ENCODE measurements around the gene SLC19A2.
"Not testable (repeated sequence)": the region's sequence is repeated elsewhere in the genome, so short reads cannot be mapped to it uniquely, and the experiment has no call there.

Gene SLC19A2

GRCh38 chr1:169485431-169486280 lies at the start of gene SLC19A2:
SLC19A2 (minus strand) TSS chr1:169485944; CDS start chr1:169485766, 178 bp downstream.
- peak; percentile 100 for DNase-seq (ENCODE audit: low spot score)

GRCh38 chr1:169534653-169535052 lies 48.9 kb upstream of the SLC19A2 start:
- DNase-seq (ENCODE audit: low spot score), result no peak

DNA sequence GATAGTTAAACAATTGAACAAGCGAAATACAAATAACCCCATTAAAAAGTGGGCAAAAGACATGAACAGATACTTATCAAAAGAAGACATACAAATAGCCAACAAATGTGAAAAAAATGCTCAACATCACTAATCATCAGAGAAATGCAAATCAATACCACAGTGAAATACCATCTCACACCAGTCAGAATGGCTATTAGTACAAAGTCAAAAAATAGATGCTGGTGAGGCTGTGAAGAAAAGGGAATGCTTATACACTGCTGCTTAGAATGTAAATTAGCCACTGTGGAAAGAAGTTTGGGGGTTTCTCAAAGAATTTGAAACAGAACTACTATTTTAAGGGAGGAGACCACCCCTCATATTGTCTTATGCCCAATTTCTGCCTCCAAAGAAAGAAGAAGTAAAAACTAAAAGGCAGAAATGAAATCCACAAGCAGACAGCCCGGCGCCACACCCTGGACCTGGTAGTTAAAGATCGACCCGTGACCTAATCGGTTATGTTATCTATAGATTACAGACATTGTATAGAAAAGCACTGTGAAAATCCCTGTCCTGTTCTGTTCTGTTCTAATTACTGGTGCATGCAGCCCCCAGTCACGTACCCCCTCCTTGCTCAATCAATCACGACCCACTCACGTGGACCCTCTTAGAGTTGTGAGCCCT lies 47.9 kb upstream of the SLC19A2 start:
- DNase-seq (ENCODE audit: low spot score), result not testable (repeated sequence)

DNA sequence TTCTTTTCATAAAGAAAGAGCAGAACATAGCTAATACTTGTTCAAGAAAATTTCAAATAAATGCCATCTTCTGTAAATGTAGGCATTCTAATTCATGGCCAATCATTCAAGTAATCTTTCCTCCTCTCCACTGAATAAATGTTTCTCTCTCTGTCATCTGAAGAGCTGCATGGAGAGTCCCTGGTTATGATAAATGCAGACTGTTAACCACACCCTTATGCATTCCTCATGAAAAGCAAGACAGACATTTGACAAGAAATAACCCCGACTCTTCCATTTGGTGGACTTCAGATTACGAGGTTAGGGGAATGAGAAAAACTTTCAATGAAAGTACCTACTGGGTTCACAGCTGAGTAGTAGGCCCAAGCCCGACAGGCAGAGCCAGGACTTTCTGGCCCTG lies 44.7 kb upstream of the SLC19A2 start:
- DNase-seq (ENCODE audit: low spot score), result no peak

DNA sequence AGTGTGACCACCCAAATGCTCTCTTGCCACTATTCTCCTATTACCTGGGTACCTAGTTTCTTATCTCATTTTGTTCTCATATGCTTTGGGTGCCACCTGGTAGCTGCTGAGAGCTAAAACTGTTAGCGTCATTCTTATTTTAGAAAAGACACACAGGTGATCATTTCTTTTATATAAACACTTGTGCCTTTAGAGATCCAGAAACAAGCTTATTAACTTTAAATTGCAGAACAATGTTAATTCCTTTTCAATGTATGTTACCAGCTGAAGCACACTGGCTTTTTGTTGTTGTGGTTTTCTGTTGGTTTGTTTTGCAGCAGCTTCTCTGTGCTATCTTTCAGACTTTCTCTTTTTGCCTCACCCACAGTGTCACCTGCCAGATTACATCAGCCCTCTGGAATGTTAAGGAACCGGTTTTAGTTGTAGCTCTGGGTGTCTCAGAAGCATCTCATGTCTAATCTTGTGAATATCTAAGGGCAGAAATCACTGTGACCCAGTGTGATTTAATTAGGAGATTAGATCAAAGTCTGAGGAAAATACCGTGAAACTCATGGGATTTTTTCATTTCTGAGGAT lies 43.4 kb upstream of the SLC19A2 start:
- DNase-seq (ENCODE audit: low spot score), result no peak

GRCh38 chr1:169528215-169529067 lies 42.7 kb upstream of the SLC19A2 start:
- DNase-seq (ENCODE audit: low spot score), result no peak

DNA sequence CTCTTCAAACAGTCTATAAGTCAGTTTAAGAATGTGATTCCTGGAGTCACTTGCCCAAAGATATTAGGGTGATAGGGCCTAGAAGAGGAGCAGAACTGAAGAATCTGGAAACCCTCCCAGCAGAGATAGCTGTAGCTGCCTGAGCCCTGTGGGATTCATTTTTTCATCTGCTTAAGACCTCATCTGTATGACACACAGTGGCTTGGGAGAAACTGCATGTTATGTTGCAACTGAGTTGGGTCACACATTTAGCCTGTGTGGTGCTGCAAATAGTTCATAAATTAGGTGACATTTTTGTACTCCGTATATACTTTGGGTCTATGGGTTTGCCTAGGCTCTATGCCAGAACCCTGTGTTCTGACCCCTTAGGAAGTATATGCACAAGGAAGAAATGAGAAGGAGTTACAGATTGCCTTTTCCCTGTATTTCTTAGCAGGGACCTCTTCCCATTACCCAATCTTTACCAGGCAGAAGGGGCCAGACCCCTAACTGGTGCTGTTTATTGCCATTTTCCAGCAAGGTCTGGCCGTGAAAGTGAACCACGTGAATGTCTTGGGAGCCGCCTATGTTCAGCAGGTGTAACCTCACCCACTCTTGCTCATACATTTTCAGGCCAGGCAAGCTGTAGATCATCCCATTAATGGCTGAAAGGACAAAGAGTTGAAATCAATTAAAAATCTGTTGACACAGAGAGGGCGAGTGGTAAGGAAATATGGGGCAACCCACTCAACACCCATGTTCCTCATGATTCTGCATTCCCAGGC lies 41.9 kb upstream of the SLC19A2 start:
- DNase-seq (ENCODE audit: low spot score), result no peak

- DNase-seq (ENCODE audit: low spot score), result no peak
Measured at GRCh38 chr1:169527001-169527400, 41.3 kb upstream of the SLC19A2 start.

GRCh38 chr1:169526120-169526832 lies 40.5 kb upstream of the SLC19A2 start:
- no peak for DNase-seq (ENCODE audit: low spot score)

DNA sequence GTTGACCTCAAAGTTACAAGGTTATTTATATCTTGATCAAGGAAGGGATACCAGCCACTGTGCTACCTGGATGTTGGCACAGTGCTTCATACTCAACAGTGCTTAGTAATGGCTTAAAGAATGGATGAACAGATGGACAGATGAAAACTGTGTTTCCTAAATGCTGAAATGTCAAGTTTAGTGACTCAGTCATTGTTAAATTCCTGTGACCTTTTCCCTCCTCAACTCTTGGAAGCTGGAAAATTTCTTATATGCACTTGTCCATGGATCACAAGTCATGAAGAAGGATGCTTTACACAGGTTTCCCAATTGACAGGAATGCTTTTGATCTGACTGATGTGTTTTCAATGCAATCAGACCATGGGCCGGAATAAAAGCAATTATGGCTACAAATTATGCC lies 39.6 kb upstream of the SLC19A2 start:
- no peak for DNase-seq (ENCODE audit: low spot score)

GRCh38 chr1:169523904-169524303 lies 38.2 kb upstream of the SLC19A2 start:
- DNase-seq (ENCODE audit: low spot score), result no peak

DNA sequence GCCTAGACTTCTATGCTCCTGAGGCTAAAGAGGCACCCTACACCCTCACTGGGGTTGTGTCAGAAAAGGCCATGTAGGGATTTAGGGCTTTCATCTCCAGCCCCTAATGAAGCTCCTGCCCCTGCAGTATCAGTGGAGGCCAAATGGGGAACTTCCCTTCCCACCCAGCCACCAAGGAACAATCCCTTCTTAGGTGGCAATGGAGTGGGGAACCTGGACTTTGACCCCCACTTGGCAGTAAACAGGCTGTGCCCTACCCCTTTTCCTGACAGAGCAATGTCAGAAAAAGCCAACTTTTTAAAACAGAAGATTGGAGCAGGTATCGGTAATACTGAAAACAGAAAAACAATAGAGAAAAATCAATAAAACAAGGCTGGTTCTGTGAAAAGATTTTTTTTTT lies 35.5 kb upstream of the SLC19A2 start:
- DNase-seq (ENCODE audit: low spot score), result no peak

DNA sequence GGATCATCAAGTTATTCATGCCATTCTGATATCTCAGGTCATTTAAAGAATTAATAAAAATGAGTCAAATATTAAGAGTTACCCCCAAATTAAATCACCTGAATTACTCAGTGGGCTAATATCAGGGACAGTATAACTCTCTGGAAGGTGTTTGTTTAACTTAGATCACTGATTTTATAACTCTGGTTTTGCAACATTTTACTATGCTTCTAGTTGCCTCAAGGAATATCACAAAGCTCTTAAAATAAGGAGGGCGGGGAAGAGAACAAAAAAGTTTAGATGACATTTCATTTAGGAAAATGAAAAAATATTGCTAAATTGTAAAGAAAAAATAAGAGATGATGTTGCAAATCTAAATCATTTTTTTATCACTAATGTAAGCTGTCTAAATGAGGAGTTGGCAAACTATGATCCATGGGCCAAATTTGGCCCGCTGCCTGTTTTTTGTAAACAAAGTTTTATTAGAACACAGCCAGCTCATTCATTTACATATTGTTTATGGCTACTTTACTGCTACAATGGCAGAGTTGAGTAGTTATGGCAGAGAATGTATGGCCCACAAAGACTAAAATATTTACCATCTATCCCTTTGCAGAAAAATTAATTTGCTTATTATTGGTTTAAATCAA lies 31.9 kb upstream of the SLC19A2 start:
- DNase-seq (ENCODE audit: low spot score), result no peak

DNA sequence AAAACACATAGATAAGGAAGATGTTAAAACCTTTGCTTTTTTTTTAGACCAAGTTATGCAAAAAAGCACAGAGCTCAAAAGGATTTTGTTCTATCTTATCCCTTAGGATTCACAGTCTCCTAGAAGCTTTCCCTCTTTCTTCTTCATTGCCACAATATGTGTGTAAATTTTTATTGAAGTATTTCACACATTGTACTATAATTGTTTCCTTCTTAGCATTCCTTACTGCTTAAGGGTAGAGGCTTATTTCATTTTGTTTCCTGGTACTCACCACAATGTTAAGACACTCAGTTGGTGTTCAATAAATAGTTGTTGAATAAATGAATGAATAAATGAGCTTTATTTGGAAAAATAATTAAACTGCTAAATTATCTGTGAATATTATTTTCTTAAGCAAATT lies 29.9 kb upstream of the SLC19A2 start:
- DNase-seq (ENCODE audit: low spot score), result no peak

DNA sequence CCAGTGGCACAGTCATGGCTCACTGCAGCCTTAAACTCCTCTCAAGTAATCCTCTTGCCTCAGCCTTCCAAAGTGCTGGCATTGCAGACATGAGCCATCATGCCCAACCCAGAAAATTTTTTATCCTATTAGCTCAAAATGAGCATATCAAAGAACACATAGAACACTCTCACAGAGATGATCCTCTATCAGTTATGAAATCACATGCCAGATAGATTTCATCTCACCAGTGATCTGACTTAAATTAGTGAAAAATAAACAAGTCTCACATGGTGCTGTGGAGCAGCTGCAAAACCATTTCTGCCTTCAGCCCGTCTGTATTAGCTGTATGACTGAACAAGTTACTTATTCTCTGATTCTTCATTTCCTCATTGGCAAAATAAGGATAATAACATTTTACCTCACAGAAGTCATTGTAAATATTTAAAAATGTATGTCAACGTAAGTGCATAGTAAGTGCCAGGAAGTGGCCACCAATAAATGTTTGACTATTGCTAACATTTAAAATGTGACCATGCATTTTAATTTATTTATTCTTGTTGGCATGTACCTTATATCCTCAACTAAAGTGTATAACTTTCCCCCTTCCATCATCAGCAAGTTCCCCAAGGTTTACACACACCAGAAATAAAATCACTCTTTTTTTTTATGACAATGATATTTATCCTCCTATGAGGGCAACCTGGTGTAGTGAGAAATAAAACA lies 29.0 kb upstream of the SLC19A2 start:
- no peak for DNase-seq (ENCODE audit: low spot score)

DNA sequence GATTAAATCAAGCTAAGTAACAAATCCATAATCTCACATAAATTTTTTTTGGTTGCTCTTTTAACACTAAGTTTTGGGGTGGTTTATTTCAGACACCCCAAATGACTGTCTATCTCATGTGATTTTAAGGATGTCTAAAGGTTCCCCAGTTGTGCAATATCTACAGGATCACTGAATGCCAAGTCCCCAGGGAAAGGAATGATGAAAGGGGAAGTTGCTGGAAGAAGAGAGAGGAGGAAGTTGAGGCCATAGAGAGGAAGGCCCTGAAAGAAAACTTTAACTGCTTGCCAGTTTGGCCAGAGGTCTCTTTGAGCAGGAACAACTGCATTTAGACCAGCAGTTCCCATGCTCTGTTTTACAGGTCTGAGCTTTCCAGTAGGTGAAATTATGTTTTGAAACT lies 27.5 kb upstream of the SLC19A2 start:
- DNase-seq (ENCODE audit: low spot score), result peak; percentile 9

GRCh38 chr1:169511316-169512005 lies 25.7 kb upstream of the SLC19A2 start:
- no peak for DNase-seq (ENCODE audit: low spot score)

- DNase-seq (ENCODE audit: low spot score), result no peak
Measured at GRCh38 chr1:169510060-169510459, 24.3 kb upstream of the SLC19A2 start.

DNA sequence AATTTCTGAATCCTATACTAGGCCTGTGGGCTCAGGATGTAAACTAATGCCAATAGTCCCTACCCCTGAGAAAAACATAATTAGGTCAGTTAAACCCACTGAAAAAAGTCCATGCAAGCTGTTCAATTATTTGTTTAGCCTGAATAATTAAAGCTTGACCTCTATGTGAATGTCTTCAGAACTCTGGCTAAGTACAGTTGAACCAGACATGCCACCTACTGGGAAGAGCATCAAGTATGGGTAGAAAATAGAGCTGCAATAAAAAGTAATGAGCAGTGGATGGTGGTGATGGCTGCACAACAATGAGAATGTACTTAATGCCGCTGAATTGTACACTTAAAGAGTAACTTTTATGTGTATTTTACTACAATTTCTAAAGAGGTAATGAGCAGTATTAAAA lies 23.6 kb upstream of the SLC19A2 start:
- no peak for DNase-seq (ENCODE audit: low spot score)

All from globus pallidus (tissue), 1 donor.